Type B pancreatic cell (in vitro differentiated cells): ENCODE results near the gene ZFP36. TPM values are rescaled to one million over a fixed set of nuclear protein-coding genes. Genes with fewer than 3 reads are reported as not detected.

Source experiments
- DNase-seq: peaks from one replicate; pipeline ENCODE4 v3.0.0; 2021; ENCODE audit warnings: mixed read lengths; ENCODE audit not compliant: unreplicated experiment; ENCODE audit errors: extremely low spot score
- H3K27ac Mint-ChIP-seq: 2 replicates; pipeline ENCODE4 v1.8.0; 2021; ENCODE audit warnings: mild to moderate bottlenecking, mixed read lengths
- H3K27me3 Mint-ChIP-seq: 2 replicates; pipeline ENCODE4 v1.8.0; 2021; ENCODE audit warnings: mixed read lengths
- H3K36me3 Mint-ChIP-seq: 2 replicates; pipeline ENCODE4 v1.8.0; 2021; ENCODE audit warnings: mixed read lengths
- H3K4me1 Mint-ChIP-seq: one replicate; pipeline ENCODE4 v1.8.0; 2021; ENCODE audit warnings: mixed read lengths; ENCODE audit not compliant: unreplicated experiment
- H3K4me3 Mint-ChIP-seq: 2 replicates; pipeline ENCODE4 v1.8.0; 2021; ENCODE audit warnings: mild to moderate bottlenecking, mixed read lengths
- H3K9me3 Mint-ChIP-seq: 2 replicates; pipeline ENCODE4 v1.8.0; 2021; ENCODE audit warnings: mixed read lengths
- total RNA-seq: library from RNA; stranded (reverse); gene quantifications from 2 replicates; pipeline ENCODE4 v1.2.1, GENCODE V29; 2021; ENCODE audit warnings: low replicate concordance
- TF ChIP-seq, protein P1 (sequence below): fragments of 200-600 bp; sonication (generic); conservative IDR thresholded peaks from 2 replicates; pipeline ENCODE4 v1.5.0; 2021; ENCODE audit warnings: antibody characterized with exemption, mild to moderate bottlenecking

Gene ZFP36
- total RNA-seq, 1 donor from 2014 or later = 36.0 TPM

DNA sequence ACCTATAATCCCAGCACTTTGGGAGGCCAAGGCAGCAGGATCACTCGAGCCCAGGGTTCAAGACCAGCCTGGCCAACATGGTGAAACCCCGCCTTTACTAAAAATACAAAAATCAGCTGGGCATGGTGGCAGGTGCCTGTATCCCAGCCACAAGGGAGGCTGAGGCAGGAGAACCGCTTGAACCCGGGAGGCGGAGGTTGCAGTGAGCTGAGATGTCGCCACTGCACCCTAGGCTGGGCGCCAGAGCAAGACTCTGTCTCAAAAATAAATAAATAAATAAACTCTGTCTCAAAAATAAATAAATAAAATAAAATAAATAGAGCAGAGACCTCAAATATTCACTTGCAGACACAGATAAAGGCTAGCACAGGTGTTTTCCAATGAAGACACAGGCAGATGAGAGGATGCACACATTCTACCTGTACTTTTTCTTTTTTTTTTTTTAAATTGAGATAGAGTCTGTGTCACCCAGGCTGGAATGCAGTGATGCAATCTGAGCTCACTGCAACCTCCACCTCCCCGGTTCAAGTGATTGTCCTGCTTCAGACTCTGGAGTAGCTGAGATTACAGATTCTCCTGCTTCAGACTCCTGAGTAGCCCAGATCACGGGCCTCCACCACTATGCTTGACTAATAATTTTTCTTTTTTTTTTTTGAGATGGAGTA, 31.8 kb downstream of the ZFP36 start:
- Mint-ChIP-seq H3K27me3 (peaks cover 8% of the 10 kb centered on the region), H3K36me3 (peaks cover 10% of the 10 kb centered on the region), H3K4me1 (peaks cover 25% of the 10 kb centered on the region), H3K9me3 (no peaks in the 10 kb centered on the region), H3K4me3 (no peak overlapping the region), H3K27ac (no peak overlapping the region)
- no peak for DNase-seq
- TF ChIP-seq, protein P1, sequence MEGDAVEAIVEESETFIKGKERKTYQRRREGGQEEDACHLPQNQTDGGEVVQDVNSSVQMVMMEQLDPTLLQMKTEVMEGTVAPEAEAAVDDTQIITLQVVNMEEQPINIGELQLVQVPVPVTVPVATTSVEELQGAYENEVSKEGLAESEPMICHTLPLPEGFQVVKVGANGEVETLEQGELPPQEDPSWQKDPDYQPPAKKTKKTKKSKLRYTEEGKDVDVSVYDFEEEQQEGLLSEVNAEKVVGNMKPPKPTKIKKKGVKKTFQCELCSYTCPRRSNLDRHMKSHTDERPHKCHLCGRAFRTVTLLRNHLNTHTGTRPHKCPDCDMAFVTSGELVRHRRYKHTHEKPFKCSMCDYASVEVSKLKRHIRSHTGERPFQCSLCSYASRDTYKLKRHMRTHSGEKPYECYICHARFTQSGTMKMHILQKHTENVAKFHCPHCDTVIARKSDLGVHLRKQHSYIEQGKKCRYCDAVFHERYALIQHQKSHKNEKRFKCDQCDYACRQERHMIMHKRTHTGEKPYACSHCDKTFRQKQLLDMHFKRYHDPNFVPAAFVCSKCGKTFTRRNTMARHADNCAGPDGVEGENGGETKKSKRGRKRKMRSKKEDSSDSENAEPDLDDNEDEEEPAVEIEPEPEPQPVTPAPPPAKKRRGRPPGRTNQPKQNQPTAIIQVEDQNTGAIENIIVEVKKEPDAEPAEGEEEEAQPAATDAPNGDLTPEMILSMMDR = no peak

DNA sequence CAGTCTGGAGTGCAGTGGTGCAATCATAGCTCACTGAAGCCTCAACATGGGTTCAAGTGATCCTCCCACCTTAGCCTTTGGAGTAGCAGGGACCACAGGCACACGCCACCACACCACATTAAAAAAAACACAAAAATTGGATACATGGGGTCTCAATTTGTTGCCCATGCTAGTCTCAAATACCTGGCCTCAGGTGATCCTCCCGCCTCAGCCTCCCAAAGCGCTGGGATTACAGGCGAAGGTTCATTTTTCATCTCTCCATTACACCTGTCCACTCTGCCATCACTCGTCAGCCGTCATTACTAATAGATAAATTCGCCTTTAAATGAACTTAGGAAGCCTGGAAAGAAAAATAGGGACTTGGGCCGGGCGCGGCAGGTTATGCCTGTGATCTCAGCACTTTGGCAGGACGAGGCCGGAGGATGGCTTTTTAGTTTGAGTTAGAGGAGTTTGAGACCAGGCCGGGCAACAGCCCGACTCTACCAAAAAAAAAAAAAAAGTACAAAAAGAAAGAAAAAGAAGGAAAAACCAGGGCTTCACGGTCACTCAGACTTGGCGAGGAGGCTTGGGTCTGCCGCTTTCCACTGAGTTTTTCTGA, 38.0 kb downstream of the ZFP36 start:
- Mint-ChIP-seq H3K4me3 (peak overlapping the region; percentile 99), H3K4me1 (peaks cover 35% of the 10 kb centered on the region), H3K27me3 (no peaks in the 10 kb centered on the region), H3K27ac (peak overlapping the region; percentile 98), H3K36me3 (peaks cover 15% of the 10 kb centered on the region), H3K9me3 (no peaks in the 10 kb centered on the region)
- DNase-seq = no peak
- TF ChIP-seq, protein P1 = no peak

DNA sequence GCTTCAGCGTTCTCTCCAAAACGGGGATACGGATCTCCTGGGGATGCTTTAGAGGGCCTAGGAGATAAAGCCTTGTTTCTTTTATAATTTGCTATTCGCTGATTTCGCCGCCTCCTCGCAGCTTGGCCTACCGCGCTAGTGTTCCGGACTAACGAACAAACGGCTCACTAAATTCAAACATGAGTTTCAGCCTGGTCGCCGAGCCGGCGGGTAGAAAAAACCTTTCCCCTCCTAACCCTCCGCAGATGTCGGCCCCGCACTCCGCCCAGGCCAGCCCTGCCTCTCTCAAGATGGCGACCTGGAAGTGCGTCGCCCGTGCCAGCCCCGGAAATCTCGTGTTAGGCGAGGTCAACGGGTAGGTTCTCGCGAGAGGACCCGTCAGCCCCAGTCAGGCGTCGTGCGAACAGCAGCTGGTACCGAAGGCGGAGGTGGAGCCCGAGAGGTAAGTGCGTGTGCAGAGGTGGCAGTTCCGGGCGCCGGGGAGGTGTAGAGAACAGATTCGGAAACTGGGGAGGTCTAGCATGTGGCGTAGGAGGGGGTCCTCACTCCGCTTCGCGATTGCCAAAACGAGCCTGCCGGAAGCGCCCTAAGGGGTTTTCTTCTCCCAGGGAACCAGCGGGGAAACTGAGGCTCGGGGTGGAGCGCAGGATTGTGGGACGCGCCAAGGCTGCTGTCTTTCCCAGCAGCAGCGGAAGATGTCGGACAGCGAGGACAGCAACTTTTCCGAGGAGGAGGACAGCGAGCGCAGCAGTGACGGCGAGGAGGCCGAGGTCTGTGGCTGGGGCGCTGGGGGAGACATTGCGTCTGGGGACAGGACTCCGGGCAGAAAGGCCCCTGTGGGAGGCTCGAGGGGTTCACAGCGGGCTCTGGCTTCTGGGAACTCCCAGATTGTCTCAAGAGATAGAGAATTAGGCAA, 38.8 kb downstream of the ZFP36 start, which contains the start of gene SUPT5H:
TSS of gene SUPT5H (plus strand) at position 387 of the 916 bp plus-strand sequence. CDS start at position 696, 309 bp downstream.
- Mint-ChIP-seq H3K27ac (peak within 1 kb of the TSS; percentile 98), H3K36me3 (peaks cover 15% of the 10 kb centered on the region), H3K4me3 (peak within 1 kb of the TSS; percentile 99), H3K27me3 (no peaks in the 10 kb centered on the region), H3K9me3 (no peaks in the 10 kb centered on the region), H3K4me1 (peaks cover 28% of the 10 kb centered on the region)
- peak; percentile 96 for DNase-seq
- TF ChIP-seq, protein P1 = no peak

DNA sequence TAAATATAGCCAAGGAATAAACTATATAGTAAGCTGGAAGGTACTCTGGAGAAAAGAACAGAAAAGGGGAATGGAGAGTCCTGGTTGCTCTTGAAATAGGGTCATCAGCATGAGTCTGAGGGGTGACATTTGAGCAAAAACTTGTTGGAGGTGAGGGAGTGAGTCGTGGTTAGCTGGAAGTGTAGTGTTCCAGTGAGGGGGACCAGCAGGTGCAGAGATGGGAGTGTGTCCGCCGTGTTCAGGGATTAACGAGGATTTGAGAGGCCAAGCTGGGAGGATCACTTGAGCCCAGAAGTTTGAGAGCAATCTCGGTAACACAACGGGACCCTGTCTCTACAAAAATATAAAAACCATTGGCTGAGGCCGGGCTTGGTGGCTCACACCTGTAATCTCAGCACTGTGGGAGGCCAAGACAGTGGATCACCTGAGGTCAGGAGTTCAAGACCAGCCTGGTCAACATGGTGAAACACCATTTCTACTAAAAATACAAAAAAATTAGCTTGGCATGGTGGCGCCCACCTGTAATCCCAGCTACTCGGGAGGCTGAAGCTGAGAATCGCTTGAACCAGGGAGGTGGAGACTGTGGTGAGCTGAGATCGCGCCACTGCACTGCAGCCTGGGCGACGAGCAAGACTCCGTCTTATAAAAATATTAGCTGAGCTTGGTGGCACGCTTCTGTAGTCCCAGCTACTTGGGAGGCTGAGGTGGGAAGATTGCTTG, 39.9 kb downstream of the ZFP36 start:
- no peak for DNase-seq
- Mint-ChIP-seq H3K4me1 (peaks cover 28% of the 10 kb centered on the region), H3K4me3 (peak overlapping the region; percentile 99), H3K9me3 (no peaks in the 10 kb centered on the region), H3K36me3 (peaks cover 15% of the 10 kb centered on the region), H3K27me3 (no peaks in the 10 kb centered on the region), H3K27ac (peak overlapping the region; percentile 98)
- TF ChIP-seq, protein P1 = no peak

DNA sequence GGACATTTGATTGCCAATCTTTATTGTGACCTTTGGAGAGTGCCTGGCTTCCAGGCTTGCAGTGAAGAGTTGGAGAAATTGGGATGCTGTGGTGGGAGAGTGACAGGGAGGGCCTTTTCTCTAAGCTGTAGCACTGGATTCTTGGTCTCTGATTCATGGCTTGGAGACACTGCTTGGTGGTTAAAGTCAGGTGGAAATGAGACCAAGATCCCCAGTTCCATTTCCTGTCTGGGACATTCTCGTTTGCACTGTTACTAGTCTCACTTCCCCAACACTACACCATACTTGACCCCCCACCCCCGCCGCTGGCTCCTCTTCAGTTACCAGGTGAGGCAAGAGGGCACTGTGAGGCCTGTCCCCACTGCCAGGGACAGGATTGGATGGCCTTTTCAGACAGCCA, 41.6 kb downstream of the ZFP36 start:
- no peak for DNase-seq
- Mint-ChIP-seq H3K27ac (peak overlapping the region; percentile 66), H3K27me3 (no peaks in the 10 kb centered on the region), H3K4me3 (peak overlapping the region; percentile 67), H3K36me3 (peaks cover 29% of the 10 kb centered on the region), H3K4me1 (peaks cover 28% of the 10 kb centered on the region), H3K9me3 (no peaks in the 10 kb centered on the region)
- TF ChIP-seq, protein P1 = no peak
